Smooth muscle cell (in vitro differentiated cells): ENCODE measurements around the gene SLC26A1. TPM values are rescaled to one million over a fixed set of nuclear protein-coding genes. Genes with fewer than 3 reads are reported as not detected.

ENCODE experiments used
- DNase-seq: peaks from one replicate; lab custom pipeline; 2025; ENCODE audit not compliant: unreplicated experiment; lab: John Stamatoyannopoulos, UW
- H2AFZ ChIP-seq: fragments of 200-600 bp; sonication (generic); 2 replicates; pipeline ENCODE4 v1.6.0; 2016; ENCODE audit warnings: antibody characterized with exemption, low read depth, mild to moderate bottlenecking
- H3F3A ChIP-seq: fragments of 200-600 bp; sonication (generic); 2 replicates; pipeline ENCODE4 v1.6.0; 2017; ENCODE audit warnings: antibody characterized with exemption, low read depth
- H3K27ac ChIP-seq: fragments of 200-600 bp; sonication (generic); 2 replicates; pipeline ENCODE4 v1.5.1; 2016; ENCODE audit warnings: low read depth, mild to moderate bottlenecking
- H3K27me3 ChIP-seq: fragments of 200-600 bp; sonication (generic); 2 replicates; pipeline ENCODE4 v1.6.1; 2016; ENCODE audit warnings: low read depth, mild to moderate bottlenecking
- H3K36me3 ChIP-seq: fragments of 200-600 bp; sonication (generic); 2 replicates; pipeline ENCODE4 v1.5.1; 2016; ENCODE audit warnings: low read depth
- H3K4me1 ChIP-seq: fragments of 200-600 bp; sonication (generic); 2 replicates; pipeline ENCODE4 v1.5.1; 2016; ENCODE audit warnings: low read depth
- H3K4me2 ChIP-seq: fragments of 200-600 bp; sonication (generic); 2 replicates; pipeline ENCODE4 v1.6.0; 2016; ENCODE audit warnings: mild to moderate bottlenecking
- H3K4me3 ChIP-seq: fragments of 200-600 bp; sonication (generic); 2 replicates; pipeline ENCODE4 v1.5.1; 2016; ENCODE audit warnings: mild to moderate bottlenecking
- H3K79me2 ChIP-seq: fragments of 200-600 bp; sonication (generic); 2 replicates; pipeline ENCODE4 v1.6.0; 2016; ENCODE audit warnings: low read depth, mild to moderate bottlenecking
- H3K9ac ChIP-seq: fragments of 200-600 bp; sonication (generic); 2 replicates; pipeline ENCODE4 v1.6.0; 2016; ENCODE audit warnings: low read depth
- H3K9me3 ChIP-seq: fragments of 200-600 bp; sonication (generic); replicated peaks from 2 replicates; pipeline ENCODE4 v1.5.1; 2016; ENCODE audit warnings: low read depth
- H4K20me1 ChIP-seq: fragments of 200-600 bp; sonication (generic); 2 replicates; pipeline ENCODE4 v1.6.0; 2016; ENCODE audit warnings: low read depth
- CTCF ChIP-seq: fragments of 200-600 bp; sonication (generic); IDR thresholded peaks from 2 replicates; pipeline ENCODE4 v1.5.1; 2017; ENCODE audit warnings: borderline replicate concordance, mild to moderate bottlenecking, antibody characterized with exemption; ENCODE audit not compliant: insufficient read depth, poor library complexity, severe bottlenecking
- WGBS: methylation state at CpG from one replicate; pipeline ENCODE4 v1.1.7; 2016; ENCODE audit warnings: low lambda C conversion rate; 5-methylcytosine and 5-hydroxymethylcytosine counted together
- polyA plus RNA-seq: library from polyadenylated mRNA; unstranded; fragments of >200 nt; fragmentation: Nextera tagmentation; extraction: Ambion mirVana; gene quantifications from 2 replicates; pipeline ENCODE4 v1.2.1, GENCODE V29; 2016
- total RNA-seq: library from RNA; depleted of rRNA; stranded (reverse); fragments of >200 nt; gene quantifications from 2 replicates; pipeline ENCODE4 v1.2.3, GENCODE V29; 2014

Gene SLC26A1
- total and polyA plus RNA-seq, 2 experiments from 2014 or later: 0.67 to 1.7 TPM

- no peaks in the 10 kb centered on the region for H3K36me3 ChIP-seq
- WGBS: 96% methylated on average over 45 of the region's 45 CpGs
- TF ChIP-seq CTCF: no peak
Measured at GRCh38 chr4:957581-958313, 35.5 kb downstream of the SLC26A1 start.

GRCh38 chr4:957231-957580, 36.0 kb downstream of the SLC26A1 start:
- Histone ChIP-seq H3K9ac (no peak overlapping the region), H3K4me3 (no peak overlapping the region), H3K4me2 (no peak overlapping the region), H3F3A (no peaks in the 10 kb centered on the region), H3K27ac (no peak overlapping the region), H3K4me1 (no peaks in the 10 kb centered on the region), H3K27me3 (no peaks in the 10 kb centered on the region), H2AFZ (no peak overlapping the region), H3K36me3 (no peaks in the 10 kb centered on the region), H3K79me2 (no peaks in the 10 kb centered on the region), H4K20me1 (no peaks in the 10 kb centered on the region), H3K9me3 (no peaks in the 10 kb centered on the region)
- WGBS: 90% methylated on average over 7 of the region's 8 CpGs
- no peak for DNase-seq
- no peak for TF ChIP-seq CTCF

More at GRCh38 chr4:957581-958313, 35.5 kb downstream of the SLC26A1 start:
- Histone ChIP-seq H4K20me1 (no peaks in the 10 kb centered on the region), H3K4me2 (no peak overlapping the region), H3K4me1 (no peaks in the 10 kb centered on the region), H3K27me3 (no peaks in the 10 kb centered on the region), H3K27ac (no peak overlapping the region), H2AFZ (no peak overlapping the region), H3K9ac (no peak overlapping the region), H3K79me2 (no peaks in the 10 kb centered on the region), H3K9me3 (no peaks in the 10 kb centered on the region), H3K4me3 (no peak overlapping the region), H3F3A (no peaks in the 10 kb centered on the region)
- DNase-seq: no peak

GRCh38 chr4:956531-957230, 36.5 kb downstream of the SLC26A1 start:
- H3K4me3 ChIP-seq: no peak overlapping the region
- H3K4me1 ChIP-seq: no peaks in the 10 kb centered on the region
- H3K27me3 ChIP-seq: no peaks in the 10 kb centered on the region
- no peak overlapping the region for H3K9ac ChIP-seq
- no peaks in the 10 kb centered on the region for H3K79me2 ChIP-seq
- no peak overlapping the region for H2AFZ ChIP-seq
- WGBS: 88% methylated on average over 14 of the region's 14 CpGs
- no peaks in the 10 kb centered on the region for H3K9me3 ChIP-seq
- H3K27ac ChIP-seq: no peak overlapping the region
- H3F3A ChIP-seq: no peaks in the 10 kb centered on the region
- no peaks in the 10 kb centered on the region for H4K20me1 ChIP-seq
- H3K4me2 ChIP-seq: no peak overlapping the region
- TF ChIP-seq CTCF: no peak
- no peak for DNase-seq
- no peaks in the 10 kb centered on the region for H3K36me3 ChIP-seq

- 95% methylated on average over 10 of the region's 12 CpGs for WGBS
- Histone ChIP-seq H3K79me2 (no peaks in the 10 kb centered on the region), H3K9ac (no peak overlapping the region), H3K4me2 (no peak overlapping the region), H2AFZ (no peak overlapping the region), H3K36me3 (no peaks in the 10 kb centered on the region), H3K27ac (no peak overlapping the region), H3K27me3 (no peaks in the 10 kb centered on the region), H3F3A (no peaks in the 10 kb centered on the region), H3K9me3 (no peaks in the 10 kb centered on the region), H3K4me3 (no peak overlapping the region), H4K20me1 (no peaks in the 10 kb centered on the region), H3K4me1 (no peaks in the 10 kb centered on the region)
- DNase-seq: no peak
- no peak for TF ChIP-seq CTCF
Measured at GRCh38 chr4:955931-956381, 37.2 kb downstream of the SLC26A1 start.
